Heart right ventricle (tissue), 16 donors: ENCODE measurements around the gene HOXD8. TPM values are rescaled to one million over a fixed set of nuclear protein-coding genes. Genes with fewer than 3 reads are reported as not detected.

ENCODE experiments used
- ATAC-seq, 8 donors: fragments of 200-7000 bp; cut with Tn5 transposase; one replicate each; pipeline ENCODE4 v1.9.1; 2020; ENCODE audit warnings: mild to moderate bottlenecking in 8 of 8, moderate library complexity in 8 of 8, moderate number of reproducible peaks in 1 of 8
- DNase-seq, 2 donors: peaks; one replicate each; pipeline ENCODE4 v3.0.0-alpha.2; 2020
- H3K27ac ChIP-seq, 10 donors: fragments of 200-600 bp; sonication (generic) in 2 of 10; one replicate each; pipeline versions ENCODE4 v1.5.0 to v1.8.0; 2020 to 2022; ENCODE audit warnings: mild to moderate bottlenecking in 3 of 10
- H3K27me3 ChIP-seq, 7 donors: fragments of 200-600 bp; one replicate each; pipeline ENCODE4 v1.8.0; 2021 to 2022; ENCODE audit warnings: mild to moderate bottlenecking in 2 of 7
- H3K36me3 ChIP-seq, 9 donors: fragments of 200-600 bp; sonication (generic) in 1 of 9; one replicate each; pipeline versions ENCODE4 v1.5.0 to v1.8.0; 2020 to 2022; ENCODE audit warnings: mild to moderate bottlenecking in 2 of 9
- H3K4me1 ChIP-seq, 9 donors: fragments of 200-600 bp; sonication (generic) in 1 of 9; one replicate each; pipeline versions ENCODE4 v1.5.0 to v1.8.0; 2020 to 2022; ENCODE audit warnings: mild to moderate bottlenecking in 4 of 9
- H3K4me3 ChIP-seq, 10 donors: fragments of 200-600 bp; sonication (generic) in 2 of 10; one replicate each; pipeline versions ENCODE4 v1.5.0 to v1.8.0; 2020 to 2022; ENCODE audit warnings: mild to moderate bottlenecking in 7 of 10, moderate library complexity in 2 of 10
- H3K9me3 ChIP-seq, 11 donors: fragments of 200-600 bp in 10 of 11; sonication (generic) in 2 of 11; one replicate each; pipeline versions ENCODE4 v1.5.0 to v1.8.0; 2013 to 2022; ENCODE audit warnings: mild to moderate bottlenecking in 2 of 11, control low read depth in 1 of 11, moderate library complexity in 1 of 11
- CTCF ChIP-seq, 9 donors: fragments of 200-600 bp; sonication (generic) in 2 of 9; IDR thresholded peaks; one replicate each; pipeline versions ENCODE4 v1.5.0 to v1.8.0; 2021 to 2022; ENCODE audit warnings: antibody characterized with exemption in 9 of 9, mild to moderate bottlenecking in 5 of 9, moderate library complexity in 1 of 9
- WGBS, 2 donors: extraction: QIAGEN DNeasy Blood & Tissue Kit; methylation state at CpG; one replicate each; pipeline ENCODE4 v1.1.7; 2013; ENCODE audit warnings: inconsistent platforms in 1 of 2; 5-methylcytosine and 5-hydroxymethylcytosine counted together
- intact Hi-C, 10 donors: fragments of 100-400 bp; cut with DNase I; formaldehyde crosslinking; loops; one replicate each; pipeline versions ENCODE4 v1.11.1 to v1.14.2; 2022
- microRNA-seq, 2 donors: library from miRNA; unstranded; fragments of <30 nt; microRNA quantifications; one replicate each; pipeline ENCODE4 v1.2.0, GENCODE V29; 2021
- polyA plus RNA-seq, 2 donors: library from polyadenylated mRNA; stranded (reverse); fragments of 200-250 nt; gene quantifications; one replicate each; pipeline ENCODE4 v1.2.3, GENCODE V29; 2013
- total RNA-seq, 10 donors: library from RNA; stranded (reverse); fragmentation: NEBNext Ultra II Directional in 3 of 10; extraction: Animal tissue kit (Norgen Biotek cat#: 25700) in 3 of 10; gene quantifications; one replicate each; pipeline versions ENCODE4 v1.2.1 to v1.2.4, GENCODE V29; 2021 to 2023
- donor health status: Arrhythmogenic right ventricular cardiomyopathy.
- donor health status: ischemic (EF 13 %, LVEDD 7.1; RV severe dilation, severe dysfunction).
- donor health status: healthy with polysubstance abuse.
- donor health status: DM: no; HTN: yes; CAD: no.
- donor health status: DM: no; HTN: no; CAD: no.
- donor health status: ischemic (EF 25% LVEDD 6.9; RV normal size, moderate dysfunction).
- donor health status: ischemic (EF 25% LVEDD 5.7; RV mildly dilated, moderate dysfunction).
- donor health status: healthy.
- donor health status: DM: yes; HTN: yes; CAD: no.
- donor health status: Ischemic cardiomyopathy.
- donor health status: ischemic (EF 35%, LVEDD 5.7; RV mildly dilated, moderate dysfunction).
- donor health status: nonischemic (EF 11% LVEDD 7.7; RV severe dilation, severe dysfunction).
- donor health status: DM: yes; HTN: yes; CAD: no.
- donor health status: PGD.
- donor health status: ischemic (EF 29% LVEDD 5.4; RV normal size, mild dysfunction).
- donor health status: nonischemic (EF 23%, LVEDD 6.1; RV moderate dilation, normal function).

Gene HOXD8
- total and polyA plus RNA-seq, 12 donors = 0.26 to 1.5 (median 0.42) TPM; not detected in 2

DNA sequence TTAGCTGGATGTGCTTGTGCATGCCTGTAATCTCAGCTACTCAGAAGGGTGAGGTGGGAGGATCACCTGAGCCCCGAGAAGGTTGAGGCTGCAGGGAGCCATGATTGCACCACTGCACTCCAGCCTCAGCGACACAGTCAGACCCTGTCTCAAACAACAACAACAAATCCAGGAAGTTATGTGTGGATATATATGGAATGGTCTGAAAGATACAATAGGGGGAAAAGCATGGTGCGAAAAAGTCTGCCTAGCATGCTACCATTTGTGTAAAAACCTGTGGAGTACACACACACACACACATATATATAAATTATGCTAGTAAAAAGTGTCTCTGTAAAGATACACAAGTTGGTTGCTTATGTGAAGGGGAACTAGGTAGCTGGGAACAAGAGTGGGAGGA lies 52.0 kb downstream of the HOXD8 start:
- ATAC-seq (no peak), DNase-seq (no peak)
- Histone ChIP-seq H3K27me3 (peaks cover 7 to 100% (median 99%) of the 10 kb centered on the region in 7 donors), H3K9me3 (no peaks in the 10 kb centered on the region), H3K4me3 (no peak overlapping the region), H3K4me1 (peaks cover 0 to 17% (median 7%) of the 10 kb centered on the region in 9 donors), H3K36me3 (no peaks in the 10 kb centered on the region), H3K27ac (no peak overlapping the region)
- TF ChIP-seq CTCF (IDR thresholded peaks at IDR 0.05) = no peak
- intact Hi-C loops = no loop called here
- 63 to 74% methylated on average over 3 of the region's 3 CpGs for WGBS, 2 donors

Small RNA genes lying within 50 kb of the gene (microRNA-seq; reads per million reads assigned to microRNA genes)
- gene MIR10B = 859 to 2,644 reads per million in 2 donors

Other genes starting within 250 kb of the HOXD8 start
- gene LNPK, start 127.4 kb upstream of the HOXD8 start, total RNA-seq = 10 to 100 TPM; 23.3 to 51.3 (median 33.5) TPM
- gene LNPK, start 127.4 kb upstream of the HOXD8 start, polyA plus RNA-seq = 1 to 10 TPM; 4.9 to 5.1 TPM
- gene EVX2, start 45.7 kb upstream of the HOXD8 start, total RNA-seq = not detected
- not detected for gene EVX2, start 45.7 kb upstream of the HOXD8 start, polyA plus RNA-seq
- gene HOXD13, start 37.0 kb upstream of the HOXD8 start, total RNA-seq = not detected
- gene HOXD13, start 37.0 kb upstream of the HOXD8 start, polyA plus RNA-seq = not detected
- gene HOXD12, start 29.9 kb upstream of the HOXD8 start, total RNA-seq = not detected
- not detected for gene HOXD12, start 29.9 kb upstream of the HOXD8 start, polyA plus RNA-seq
- gene HOXD11, start 22.4 kb upstream of the HOXD8 start, total RNA-seq = not detected
- gene HOXD11, start 22.4 kb upstream of the HOXD8 start, polyA plus RNA-seq = not detected
- not detected for gene HOXD10, start 12.9 kb upstream of the HOXD8 start, total RNA-seq
- not detected for gene HOXD10, start 12.9 kb upstream of the HOXD8 start, polyA plus RNA-seq
- under 1 TPM in 2 of 10 donors, not detected in 8; 0.15 to 0.29 TPM for gene HOXD9, start 7.0 kb upstream of the HOXD8 start, total RNA-seq
- under 1 TPM; 0.16 to 0.29 TPM for gene HOXD9, start 7.0 kb upstream of the HOXD8 start, polyA plus RNA-seq
- gene HOXD4, start 21.8 kb downstream of the HOXD8 start, total RNA-seq = under 1 TPM in 8 of 10 donors, not detected in 2; 0.21 to 0.69 (median 0.40) TPM
- 1 to 10 TPM in 1 of 2 donors, under 1 TPM in 1; 0.13 to 1.6 TPM for gene HOXD4, start 21.8 kb downstream of the HOXD8 start, polyA plus RNA-seq
- 1 to 10 TPM in 1 of 10 donors, under 1 TPM in 4, not detected in 5; 0.17 to 1.1 (median 0.28) TPM for gene HOXD3, start 27.6 kb downstream of the HOXD8 start, total RNA-seq
- under 1 TPM; 0.10 to 0.15 TPM for gene HOXD3, start 27.6 kb downstream of the HOXD8 start, polyA plus RNA-seq
- under 1 TPM in 2 of 10 donors, not detected in 8; 0.19 to 0.23 TPM for gene HOXD1, start 59.0 kb downstream of the HOXD8 start, total RNA-seq
- under 1 TPM; 0.03 to 0.15 TPM for gene HOXD1, start 59.0 kb downstream of the HOXD8 start, polyA plus RNA-seq
- 10 to 100 TPM; 37.3 to 55.8 (median 46.8) TPM for gene MTX2, start 139.7 kb downstream of the HOXD8 start, total RNA-seq
- gene MTX2, start 139.7 kb downstream of the HOXD8 start, polyA plus RNA-seq = 10 to 100 TPM; 57.0 to 65.2 TPM